Adrenal gland (tissue), 12 donors: ENCODE data around the gene MDFI. TPM values are rescaled to one million over a fixed set of nuclear protein-coding genes. Genes with fewer than 3 reads are reported as not detected.
"Not testable (repeated sequence)": the region's sequence is repeated elsewhere in the genome, so short reads cannot be mapped to it uniquely, and the experiment has no call there.

Source experiments
- DNase-seq, 7 donors: peaks; one replicate each; pipeline ENCODE4 v3.0.0-alpha.2; 2019 to 2020
- H3K27ac ChIP-seq, 5 donors: fragments of 200-600 bp; sonication (generic) in 4 of 5; 1 replicate in 3 of 5; 2 replicates in 2 of 5; pipeline versions ENCODE4 v1.5.1 to v1.8.0; 2016 to 2020; ENCODE audit warnings: mild to moderate bottlenecking in 1 of 5
- H3K27me3 ChIP-seq: fragments of 200-600 bp; 2 replicates; pipeline ENCODE4 v1.8.0; 2021
- H3K36me3 ChIP-seq, 2 donors: fragments of 200-600 bp; replicated peaks in 1 of 2; 1 replicate in 1 of 2; 2 replicates in 1 of 2; pipeline versions ENCODE4 v1.5.1 to v1.8.0; 2018 to 2022
- H3K4me1 ChIP-seq, 2 donors: fragments of 200-600 bp; replicated peaks in 1 of 2; 1 replicate in 1 of 2; 2 replicates in 1 of 2; pipeline versions ENCODE4 v1.5.1 to v1.8.0; 2018 to 2021
- H3K4me3 ChIP-seq, 4 donors: fragments of 200-600 bp; sonication (generic) in 3 of 4; one replicate each; pipeline ENCODE4 v1.5.1; 2016 to 2018
- H3K9me3 ChIP-seq, 3 donors: fragments of 200-600 bp; sonication (generic) in 1 of 3; replicated peaks in 1 of 3; 1 replicate in 2 of 3; 2 replicates in 1 of 3; pipeline versions ENCODE4 v1.5.1 to v1.8.0; 2016 to 2021
- POLR2A ChIP-seq, 2 donors: fragments of 450-650 bp; IDR thresholded peaks; one replicate each; pipeline ENCODE4 v1.6.1; 2017; ENCODE audit warnings: antibody characterized with exemption in 2 of 2, mild to moderate bottlenecking in 2 of 2, moderate library complexity in 1 of 2
- WGBS, 4 donors: extraction: QIAGEN DNeasy Blood & Tissue Kit in 2 of 4; methylation state at CpG; one replicate each; pipeline versions ENCODE4 v1.1.5 to v1.1.7; 2013 to 2017; 5-methylcytosine and 5-hydroxymethylcytosine counted together
- intact Hi-C, 2 donors: fragments of 100-400 bp; cut with DNase I; formaldehyde crosslinking; loops; one replicate each; pipeline versions ENCODE4 v1.14.1 to v1.15.0; 2022 to 2023
- polyA plus RNA-seq, 3 donors: library from polyadenylated mRNA; stranded (reverse); fragments of 200-250 nt in 2 of 3; fragments of 350-450 nt in 1 of 3; fragmentation: Illumina TruSeq in 1 of 3; extraction: RNeasy Lipid Tissue Mini Kit (QIAGEN cat#74804) in 1 of 3; gene quantifications; one replicate each; pipeline ENCODE4 v1.2.3, GENCODE V29; 2013 to 2014
- total RNA-seq, 9 donors: library from RNA; depleted of rRNA in 4 of 9; stranded (reverse); fragments of >200 nt in 4 of 9; fragments of 120-200 nt in 1 of 9; fragmentation: NEBNext Ultra II Directional in 1 of 9; extraction: Animal tissue kit (Norgen Biotek cat#: 25700) in 1 of 9; gene quantifications; one replicate each; pipeline versions ENCODE4 v1.1.0 to v1.2.4, GENCODE V29; 2013 to 2023
- TF ChIP-seq, protein P1 (sequence below), 6 experiments: fragments of 450-650 bp in 4 of 6; fragments of 200-600 bp in 2 of 6; sonication (generic) in 1 of 6; IDR thresholded peaks; 1 replicate in 5 of 6; 2 replicates in 1 of 6; pipeline versions ENCODE4 v1.5.1 to v1.8.0; 2016 to 2021; ENCODE audit warnings: antibody characterized with exemption in 6 of 6, mild to moderate bottlenecking in 2 of 6, moderate library complexity in 1 of 6
- donor health status: healthy with polysubstance abuse.
- donor health status: Bipolar disorder and iron deficiency.
- donor health status: DM: yes; HTN: yes; CAD: no.
- donor health status: DM: no; HTN: no; CAD: no.
- donor health status: DM: no; HTN: no; CAD: no.
- donor health status: DM: yes; HTN: yes; CAD: no.

The MDFI gene
- total and polyA plus RNA-seq, 12 donors: 0.44 to 26.6 (median 11.7) TPM

DNA sequence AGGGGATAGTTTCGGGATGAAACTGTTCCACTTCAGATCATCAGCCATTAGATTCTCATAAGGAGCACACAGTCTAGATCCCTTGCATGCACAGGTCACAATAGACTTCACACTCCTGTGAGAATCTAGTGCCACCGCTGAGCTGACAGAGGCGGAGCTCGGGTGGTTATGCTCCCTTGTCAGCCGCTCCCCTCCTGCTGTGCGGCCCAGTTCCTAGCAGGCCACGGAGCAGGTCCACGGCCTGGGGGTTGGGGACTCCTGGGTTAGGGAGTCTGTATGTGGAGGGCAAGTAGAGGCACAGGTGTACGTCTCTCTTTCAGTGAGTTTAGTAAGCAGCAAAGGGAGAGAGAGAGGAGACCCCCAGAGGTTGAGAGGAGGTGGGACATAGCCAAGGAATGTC is 30.5 kb upstream of the MDFI start:
- 81 to 92% (median 87%) methylated on average over 8 to 9 of the region's 9 CpGs for WGBS, 4 donors
- intact Hi-C loops: loop anchor here in 1 of 2 donors (10.0 kb wide), 1 partner anchor 167 kb away; the partner anchor contains the start of gene FRS3
- no peak for DNase-seq

DNA sequence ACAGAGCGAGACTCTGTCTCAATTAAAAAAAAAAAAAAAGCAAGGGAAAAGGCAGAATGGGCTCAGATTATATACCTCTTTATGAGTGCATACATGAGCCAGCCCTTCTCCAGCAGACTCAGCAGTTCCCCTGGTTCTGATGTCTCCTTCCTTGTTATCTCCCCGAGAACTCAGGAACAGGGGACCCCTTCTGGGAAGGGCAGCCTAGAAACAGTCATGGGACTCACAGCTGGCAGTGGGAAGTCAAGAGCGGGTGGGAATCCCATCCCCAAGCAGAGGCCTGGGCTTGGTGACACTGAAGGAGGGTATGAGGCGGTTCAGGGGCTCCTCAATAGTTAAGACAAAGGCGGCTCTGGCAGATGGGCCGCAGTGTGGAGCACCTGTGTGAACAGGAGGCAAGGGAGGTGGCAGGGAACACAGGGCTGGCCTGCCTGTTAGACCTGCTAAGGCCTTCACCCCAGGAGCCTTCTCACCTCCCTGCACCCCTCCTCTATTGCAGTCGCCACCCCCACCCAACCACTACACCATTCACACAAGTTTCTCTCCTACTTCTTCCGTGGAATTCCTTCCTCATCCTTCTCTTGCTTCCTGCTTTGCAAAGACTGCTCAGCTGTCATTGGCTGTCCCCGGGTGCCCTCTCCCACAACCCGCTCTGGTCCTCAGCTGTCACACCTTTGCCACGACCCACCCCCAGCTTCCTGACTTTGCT is 29.7 kb upstream of the MDFI start:
- H3K27me3 ChIP-seq: no peaks in the 10 kb centered on the region
- no peak for TF ChIP-seq POLR2A (IDR thresholded peaks at IDR 0.05)
- TF ChIP-seq, protein P1, sequence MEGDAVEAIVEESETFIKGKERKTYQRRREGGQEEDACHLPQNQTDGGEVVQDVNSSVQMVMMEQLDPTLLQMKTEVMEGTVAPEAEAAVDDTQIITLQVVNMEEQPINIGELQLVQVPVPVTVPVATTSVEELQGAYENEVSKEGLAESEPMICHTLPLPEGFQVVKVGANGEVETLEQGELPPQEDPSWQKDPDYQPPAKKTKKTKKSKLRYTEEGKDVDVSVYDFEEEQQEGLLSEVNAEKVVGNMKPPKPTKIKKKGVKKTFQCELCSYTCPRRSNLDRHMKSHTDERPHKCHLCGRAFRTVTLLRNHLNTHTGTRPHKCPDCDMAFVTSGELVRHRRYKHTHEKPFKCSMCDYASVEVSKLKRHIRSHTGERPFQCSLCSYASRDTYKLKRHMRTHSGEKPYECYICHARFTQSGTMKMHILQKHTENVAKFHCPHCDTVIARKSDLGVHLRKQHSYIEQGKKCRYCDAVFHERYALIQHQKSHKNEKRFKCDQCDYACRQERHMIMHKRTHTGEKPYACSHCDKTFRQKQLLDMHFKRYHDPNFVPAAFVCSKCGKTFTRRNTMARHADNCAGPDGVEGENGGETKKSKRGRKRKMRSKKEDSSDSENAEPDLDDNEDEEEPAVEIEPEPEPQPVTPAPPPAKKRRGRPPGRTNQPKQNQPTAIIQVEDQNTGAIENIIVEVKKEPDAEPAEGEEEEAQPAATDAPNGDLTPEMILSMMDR (IDR thresholded peaks at IDR 0.05): no peak
- H3K4me3 ChIP-seq: no peak overlapping the region
- DNase-seq: no peak
- H3K27ac ChIP-seq: no peak overlapping the region
- H3K4me1 ChIP-seq: no peaks in the 10 kb centered on the region
- H3K9me3 ChIP-seq: no peaks in the 10 kb centered on the region
- no peaks in the 10 kb centered on the region for H3K36me3 ChIP-seq
- intact Hi-C loops: loop anchor here in 1 of 2 donors (10.0 kb wide), 1 partner anchor 166 kb away; the partner anchor contains the start of gene FRS3
- WGBS, 4 donors: 85 to 91% (median 89%) methylated on average over 11 of the region's 11 CpGs

More for the DNA sequence above, 30.5 kb upstream of the MDFI start:
- Histone ChIP-seq H3K27me3 (no peaks in the 10 kb centered on the region), H3K9me3 (no peaks in the 10 kb centered on the region), H3K4me3 (no peak overlapping the region), H3K4me1 (peaks cover 0 to 7% of the 10 kb centered on the region in 2 donors), H3K36me3 (no peaks in the 10 kb centered on the region), H3K27ac (no peak overlapping the region)
- TF ChIP-seq POLR2A (IDR thresholded peaks at IDR 0.05): no peak
- TF ChIP-seq, protein P1 (IDR thresholded peaks at IDR 0.05): no peak

DNA sequence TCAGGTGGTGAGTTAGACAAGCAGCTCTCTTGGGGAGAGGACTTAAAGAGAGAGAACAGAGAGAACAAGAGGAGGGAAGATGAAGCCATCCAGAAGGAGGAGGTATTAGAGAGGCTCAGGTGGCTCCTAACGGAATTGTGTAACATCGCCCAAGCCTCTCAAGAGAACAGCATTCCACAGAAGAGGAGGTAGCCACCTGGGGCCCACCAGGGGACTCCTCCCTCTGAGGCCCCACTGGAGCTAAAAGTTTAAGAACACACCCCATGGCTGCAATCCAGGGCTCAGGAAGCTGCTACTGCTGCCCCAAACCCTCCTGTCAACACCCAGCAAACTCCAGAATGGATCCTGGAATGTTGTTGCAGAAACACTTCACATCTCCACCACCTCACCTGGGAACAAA is 23.6 kb upstream of the MDFI start:
- Histone ChIP-seq H3K4me3 (no peak overlapping the region), H3K9me3 (no peaks in the 10 kb centered on the region), H3K27me3 (no peaks in the 10 kb centered on the region), H3K4me1 (no peaks in the 10 kb centered on the region), H3K27ac (no peak overlapping the region), H3K36me3 (no peaks in the 10 kb centered on the region)
- DNase-seq: no peak
- intact Hi-C loops: no loop called here
- no peak for TF ChIP-seq POLR2A (IDR thresholded peaks at IDR 0.05)
- WGBS, 4 donors: 88 to 94% (median 92%) methylated on average over 2 of the region's 2 CpGs

DNA sequence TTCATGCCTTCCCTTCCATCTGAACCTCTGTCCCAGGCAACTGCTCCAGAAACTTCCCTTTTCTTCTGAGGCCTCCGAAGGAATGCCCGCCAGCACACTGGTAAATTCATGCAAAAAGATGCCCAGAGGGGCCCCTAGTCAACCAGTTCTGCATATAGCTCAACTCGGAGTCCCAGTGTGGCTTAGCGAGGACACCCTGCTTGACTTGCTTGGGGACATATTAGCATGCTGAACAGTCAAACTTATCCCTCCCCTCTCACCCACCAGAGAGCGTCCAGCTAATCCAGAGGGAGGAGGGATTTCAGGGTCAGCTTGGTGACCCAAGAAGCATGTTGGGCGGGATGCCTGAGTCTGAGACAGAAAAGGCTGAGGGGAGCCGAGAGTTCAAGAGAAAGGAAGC is 23.0 kb upstream of the MDFI start:
- Histone ChIP-seq H3K36me3 (no peaks in the 10 kb centered on the region), H3K4me1 (no peaks in the 10 kb centered on the region), H3K27me3 (no peaks in the 10 kb centered on the region), H3K27ac (no peak overlapping the region), H3K4me3 (no peak overlapping the region), H3K9me3 (no peaks in the 10 kb centered on the region)
- DNase-seq: no peak
- intact Hi-C loops: no loop called here
- TF ChIP-seq, protein P1 (IDR thresholded peaks at IDR 0.05): no peak
- 66 to 75% (median 74%) methylated on average over 6 to 7 of the region's 7 CpGs for WGBS, 4 donors

DNA sequence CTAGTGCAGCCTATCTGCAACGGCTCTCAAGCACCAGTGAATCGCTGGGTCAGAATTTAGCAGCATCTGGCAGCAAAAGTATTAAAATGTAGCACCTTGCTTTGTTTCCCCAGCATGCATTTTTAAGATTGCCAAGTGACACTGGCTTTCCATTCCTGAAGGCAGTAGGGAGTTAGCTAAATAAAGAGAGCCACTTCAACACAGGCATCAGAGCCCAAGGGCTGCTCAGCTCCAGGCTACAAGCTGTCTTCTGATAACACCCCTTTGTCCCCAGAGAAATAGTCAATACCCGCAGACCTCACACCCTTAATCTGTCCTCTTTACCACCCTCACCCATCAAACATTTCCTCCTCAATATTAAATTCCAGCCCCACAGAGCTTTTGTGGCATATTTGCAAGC is 19.7 kb upstream of the MDFI start:
- Histone ChIP-seq H3K4me3 (no peak overlapping the region), H3K27me3 (no peaks in the 10 kb centered on the region), H3K9me3 (peaks cover 0 to 4% (median 0%) of the 10 kb centered on the region in 3 donors), H3K27ac (no peak overlapping the region), H3K36me3 (no peaks in the 10 kb centered on the region), H3K4me1 (no peaks in the 10 kb centered on the region)
- 82 to 89% (median 83%) methylated on average over 3 of the region's 3 CpGs for WGBS, 4 donors
- intact Hi-C loops: no loop called here
- no peak for DNase-seq
- TF ChIP-seq, protein P1 (IDR thresholded peaks at IDR 0.05): no peak
- TF ChIP-seq POLR2A (IDR thresholded peaks at IDR 0.05): no peak

DNA sequence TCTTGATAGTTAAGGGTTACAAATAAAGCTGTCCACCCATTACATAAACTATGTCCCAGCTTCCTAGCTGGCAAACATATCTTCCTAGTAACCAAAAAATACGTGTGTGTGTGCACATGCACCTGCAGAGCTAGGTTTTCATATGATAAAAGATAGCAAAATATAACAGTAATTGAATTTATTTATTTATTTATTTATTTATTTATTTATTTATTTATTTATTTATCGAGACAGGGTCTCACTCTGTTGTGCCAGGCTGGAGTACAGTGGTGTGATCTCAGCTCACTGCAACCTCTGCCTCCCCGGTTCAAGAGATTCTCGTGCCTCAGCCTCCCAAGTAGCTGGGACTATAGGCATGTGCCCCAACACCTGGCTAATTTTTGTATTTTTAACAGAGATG is 19.1 kb upstream of the MDFI start:
- H3K4me1 ChIP-seq, H3K4me3 ChIP-seq, DNase-seq, H3K27me3 ChIP-seq, H3K27ac ChIP-seq, H3K9me3 ChIP-seq, intact Hi-C loops, H3K36me3 ChIP-seq: not testable (repeated sequence)
- WGBS, 4 donors: 77 to 84% (median 81%) methylated on average over 4 of the region's 4 CpGs
